ENCODE measurements around the gene ADARB2.

Gene ADARB2

GRCh38 chr10:1561731-1562337, 175.5 kb downstream of the ADARB2 start:
- Mint-ChIP-seq H3K4me1 (no peaks in the 10 kb centered on the region), H3K4me3 (no peak overlapping the region), H3K9me3 (no peaks in the 10 kb centered on the region), H3K36me3 (no peaks in the 10 kb centered on the region), H3K27ac (no peak overlapping the region), H3K27me3 (peaks cover 5% of the 10 kb centered on the region)

DNA sequence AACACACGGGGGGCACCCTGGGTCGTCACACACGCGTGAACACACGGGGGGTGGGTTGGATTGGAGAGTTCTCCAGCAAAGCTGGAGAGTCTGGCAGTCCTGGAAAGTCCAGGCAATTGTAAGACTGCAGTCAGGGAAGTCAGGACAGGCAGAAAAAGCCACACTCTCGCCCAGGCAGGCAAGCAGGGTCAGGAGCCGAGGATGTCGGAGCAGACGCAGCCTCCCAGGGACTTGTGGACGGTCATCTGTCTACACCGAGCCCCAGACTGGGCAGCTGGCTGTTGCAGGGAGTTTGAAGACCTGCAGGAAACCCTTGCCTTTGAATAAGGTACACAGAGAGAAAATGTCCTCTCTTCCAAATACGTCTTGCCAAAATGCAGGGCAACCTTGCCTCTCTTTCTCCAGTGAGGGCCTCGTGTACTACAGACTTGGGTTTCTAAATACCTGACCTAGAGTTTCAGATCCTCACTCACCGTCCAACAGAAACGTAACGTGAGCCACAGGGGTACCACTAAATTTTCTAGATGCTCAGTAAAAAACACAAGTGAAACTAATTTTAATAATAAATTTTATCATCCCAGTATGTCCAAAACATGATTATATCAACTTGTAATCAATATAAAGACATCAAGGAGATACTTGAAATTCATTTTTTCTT, 176.7 kb downstream of the ADARB2 start:
- Mint-ChIP-seq H3K27me3 (peaks cover 5% of the 10 kb centered on the region), H3K9me3 (no peaks in the 10 kb centered on the region), H3K27ac (no peak overlapping the region), H3K4me1 (no peaks in the 10 kb centered on the region), H3K36me3 (no peaks in the 10 kb centered on the region), H3K4me3 (no peak overlapping the region)

DNA sequence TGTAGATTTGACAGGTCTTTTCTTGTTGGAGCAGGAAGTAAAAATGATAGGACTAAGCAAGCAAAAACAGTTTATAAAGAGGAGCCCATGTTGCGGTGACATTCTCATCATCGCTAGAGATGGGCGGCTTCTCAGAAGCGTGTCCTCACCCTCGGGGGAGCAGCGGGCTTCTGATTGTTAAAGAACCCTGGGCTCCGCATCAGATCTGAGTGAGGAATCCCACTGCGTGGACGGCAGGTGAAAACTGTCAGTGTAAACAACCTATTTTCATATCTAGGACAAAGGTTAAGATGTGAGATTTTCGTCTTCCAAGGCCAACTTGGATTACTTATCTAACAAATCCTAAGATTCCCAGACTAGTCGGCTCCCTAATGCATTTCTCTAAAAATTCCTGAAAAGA, 177.6 kb downstream of the ADARB2 start:
- Mint-ChIP-seq H3K9me3 (no peaks in the 10 kb centered on the region), H3K4me1 (no peaks in the 10 kb centered on the region), H3K27ac (no peak overlapping the region), H3K4me3 (no peak overlapping the region), H3K36me3 (no peaks in the 10 kb centered on the region), H3K27me3 (peaks cover 4% of the 10 kb centered on the region)

GRCh38 chr10:1559311-1559710, 178.0 kb downstream of the ADARB2 start:
- Mint-ChIP-seq H3K27me3 (peaks cover 4% of the 10 kb centered on the region), H3K4me1 (no peaks in the 10 kb centered on the region), H3K27ac (no peak overlapping the region), H3K36me3 (no peaks in the 10 kb centered on the region), H3K4me3 (no peak overlapping the region), H3K9me3 (no peaks in the 10 kb centered on the region)

DNA sequence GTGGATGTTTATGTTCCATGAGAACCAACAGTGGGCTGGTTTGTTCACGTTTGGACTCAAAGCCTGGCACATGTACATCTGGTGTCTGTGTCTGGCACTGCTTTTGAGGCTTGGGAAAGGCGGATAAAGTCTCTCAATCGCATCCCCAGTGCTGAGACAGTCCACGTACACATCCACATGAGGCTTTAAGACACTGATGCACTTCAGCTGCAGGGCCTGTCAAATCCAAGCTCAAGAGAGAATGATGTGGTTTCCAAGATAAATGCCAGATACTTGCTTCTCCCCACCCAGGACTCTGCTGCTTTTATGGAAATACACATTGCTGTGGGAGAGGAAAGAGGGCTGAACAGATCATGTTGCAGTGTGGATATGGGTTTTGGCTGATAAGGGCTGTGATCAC, 178.4 kb downstream of the ADARB2 start:
- no peaks in the 10 kb centered on the region for H3K36me3 Mint-ChIP-seq
- no peaks in the 10 kb centered on the region for H3K4me1 Mint-ChIP-seq
- no peak overlapping the region for H3K27ac Mint-ChIP-seq
- H3K27me3 Mint-ChIP-seq: peaks cover 4% of the 10 kb centered on the region
- H3K4me3 Mint-ChIP-seq: no peak overlapping the region
- H3K9me3 Mint-ChIP-seq: no peaks in the 10 kb centered on the region

DNA sequence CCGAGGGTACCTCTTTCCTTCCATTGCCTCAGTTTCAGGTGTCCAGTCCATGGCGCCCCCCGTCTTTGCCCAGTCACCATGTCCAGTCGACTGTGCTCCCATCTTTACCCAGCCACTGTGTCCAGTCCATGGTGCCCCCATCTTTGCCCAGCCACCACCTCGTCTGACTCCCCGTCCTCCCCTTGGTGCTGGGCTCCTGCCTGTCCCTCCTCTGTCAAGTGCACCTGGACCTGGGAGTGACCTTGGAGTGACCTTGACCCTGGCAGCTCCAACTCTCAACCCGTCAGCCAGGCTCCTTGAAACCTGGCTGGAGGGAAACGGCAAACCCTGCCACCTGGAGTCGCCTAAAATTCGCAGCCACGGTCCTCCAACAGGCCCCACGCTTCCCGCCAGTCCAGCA, 180.2 kb downstream of the ADARB2 start:
- H3K27me3 Mint-ChIP-seq: peaks cover 4% of the 10 kb centered on the region
- no peaks in the 10 kb centered on the region for H3K4me1 Mint-ChIP-seq
- no peaks in the 10 kb centered on the region for H3K36me3 Mint-ChIP-seq
- H3K27ac Mint-ChIP-seq: no peak overlapping the region
- no peaks in the 10 kb centered on the region for H3K9me3 Mint-ChIP-seq
- H3K4me3 Mint-ChIP-seq: no peak overlapping the region

- Mint-ChIP-seq H3K27me3 (peaks cover 2% of the 10 kb centered on the region), H3K4me3 (no peak overlapping the region), H3K27ac (no peak overlapping the region), H3K4me1 (no peaks in the 10 kb centered on the region), H3K36me3 (no peaks in the 10 kb centered on the region), H3K9me3 (no peaks in the 10 kb centered on the region)
These were observed 180.8 kb downstream of the ADARB2 start for GRCh38 chr10:1556496-1556895.

DNA sequence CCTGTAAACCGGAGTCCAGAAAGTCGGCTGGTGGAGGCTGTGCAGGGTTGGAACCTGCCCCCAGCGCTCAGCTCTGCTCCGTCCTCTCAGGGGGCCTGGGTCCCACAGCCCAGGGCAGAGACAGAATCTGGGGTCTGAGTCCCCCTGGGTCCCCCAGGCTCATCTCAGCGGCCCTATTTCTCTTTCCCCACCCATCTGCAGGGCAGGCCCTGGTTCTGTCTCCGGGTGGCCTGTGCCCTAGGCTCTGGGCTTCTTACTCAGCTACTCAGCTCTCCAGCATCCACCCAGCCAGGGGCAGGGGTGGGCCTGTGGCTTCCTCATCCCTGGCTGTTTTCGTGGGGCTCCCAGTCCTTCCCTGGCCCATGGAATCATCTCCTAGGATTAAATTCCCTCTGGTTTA, 183.4 kb downstream of the ADARB2 start:
- no peaks in the 10 kb centered on the region for H3K4me1 Mint-ChIP-seq
- no peak overlapping the region for H3K27ac Mint-ChIP-seq
- H3K4me3 Mint-ChIP-seq: no peak overlapping the region
- H3K27me3 Mint-ChIP-seq: peaks cover 2% of the 10 kb centered on the region
- H3K36me3 Mint-ChIP-seq: no peaks in the 10 kb centered on the region
- H3K9me3 Mint-ChIP-seq: no peaks in the 10 kb centered on the region

DNA sequence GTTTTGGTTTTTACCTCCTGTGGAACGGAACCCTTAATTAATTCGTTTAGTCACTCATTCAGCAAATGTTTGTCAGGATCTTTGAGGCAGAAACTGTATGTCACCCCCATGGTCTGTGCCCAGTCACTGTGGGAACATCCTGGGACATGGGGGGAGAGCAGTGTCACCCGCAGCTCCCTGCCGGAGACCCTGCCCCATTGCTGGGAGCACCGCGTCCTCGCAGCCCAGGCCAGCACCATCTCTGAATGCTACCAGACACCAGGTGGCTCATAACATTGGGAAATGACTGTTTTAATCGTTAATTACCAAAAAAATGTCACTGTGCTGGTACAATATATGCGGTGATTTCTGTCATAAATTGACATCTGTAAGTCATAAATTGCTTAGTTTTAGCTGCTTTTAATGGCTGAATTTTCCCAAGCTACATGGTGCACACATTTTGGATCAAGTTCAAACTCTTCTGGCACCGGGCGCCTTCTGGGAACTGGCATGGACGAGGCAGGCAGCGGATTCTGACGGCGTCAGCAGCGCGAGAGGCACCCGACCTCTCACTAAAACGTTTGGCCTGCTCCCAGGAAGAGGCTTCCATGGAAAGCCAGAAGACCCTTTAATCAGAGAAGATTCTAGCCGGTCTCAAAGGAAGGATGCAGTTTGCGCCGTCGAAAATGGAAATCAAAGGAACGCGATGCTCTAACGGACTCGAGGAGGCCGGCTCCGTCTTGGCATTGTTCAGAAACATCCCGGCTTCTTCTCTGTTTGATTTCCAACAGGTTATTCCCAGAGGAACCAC, 184.2 kb downstream of the ADARB2 start:
- Mint-ChIP-seq H3K27me3 (no peaks in the 10 kb centered on the region), H3K4me3 (no peak overlapping the region), H3K27ac (no peak overlapping the region), H3K9me3 (no peaks in the 10 kb centered on the region), H3K36me3 (no peaks in the 10 kb centered on the region), H3K4me1 (no peaks in the 10 kb centered on the region)

DNA sequence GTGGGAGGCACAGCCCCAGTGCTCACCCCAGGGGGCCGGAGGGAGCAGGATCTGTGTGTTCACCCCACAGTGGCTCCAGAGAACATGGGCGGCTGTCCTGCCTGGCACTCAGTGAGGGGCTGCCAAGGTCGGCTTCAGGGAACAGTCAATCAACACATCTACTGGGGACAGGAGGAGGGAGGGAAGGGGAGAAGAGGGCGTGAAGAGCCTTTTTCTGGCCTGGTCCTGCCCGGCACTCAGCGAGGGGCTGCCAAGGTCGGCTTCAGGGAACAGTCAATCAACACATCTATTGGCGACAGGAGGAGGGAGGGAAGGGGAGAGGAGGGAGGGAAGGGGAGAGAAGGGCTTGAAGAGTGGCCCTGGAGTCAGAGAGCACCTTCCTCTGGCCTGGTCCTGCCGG, 184.9 kb downstream of the ADARB2 start:
- Mint-ChIP-seq H3K27ac (no peak overlapping the region), H3K9me3 (no peaks in the 10 kb centered on the region), H3K27me3 (no peaks in the 10 kb centered on the region), H3K4me3 (no peak overlapping the region), H3K36me3 (no peaks in the 10 kb centered on the region), H3K4me1 (no peaks in the 10 kb centered on the region)

- Mint-ChIP-seq H3K9me3 (no peaks in the 10 kb centered on the region), H3K4me3 (no peak overlapping the region), H3K27ac (no peak overlapping the region), H3K4me1 (no peaks in the 10 kb centered on the region), H3K36me3 (no peaks in the 10 kb centered on the region), H3K27me3 (no peaks in the 10 kb centered on the region)
These were observed 185.5 kb downstream of the ADARB2 start for GRCh38 chr10:1551636-1552338.

GRCh38 chr10:1550616-1551015, 186.7 kb downstream of the ADARB2 start:
- Mint-ChIP-seq H3K27me3 (no peaks in the 10 kb centered on the region), H3K4me1 (no peaks in the 10 kb centered on the region), H3K36me3 (no peaks in the 10 kb centered on the region), H3K4me3 (no peak overlapping the region), H3K27ac (no peak overlapping the region), H3K9me3 (no peaks in the 10 kb centered on the region)

DNA sequence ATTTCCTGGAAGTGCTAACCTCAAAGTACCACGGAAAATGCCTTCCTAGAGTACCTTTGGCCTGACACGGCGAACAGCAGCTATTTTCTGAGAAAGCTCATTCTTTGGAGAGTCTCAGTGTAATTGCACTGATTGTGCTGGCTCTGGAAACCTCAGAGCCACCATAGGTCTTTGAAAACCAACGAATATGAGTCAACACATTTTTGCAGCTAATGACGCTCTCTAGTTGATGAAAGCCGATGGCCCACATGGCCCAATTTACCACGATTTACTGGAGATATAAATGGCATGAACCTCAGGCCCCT, 187.1 kb downstream of the ADARB2 start:
- no peaks in the 10 kb centered on the region for H3K9me3 Mint-ChIP-seq
- H3K27ac Mint-ChIP-seq: no peak overlapping the region

GRCh38 chr10:1549591-1550290, 187.6 kb downstream of the ADARB2 start:
- Mint-ChIP-seq H3K9me3 (no peaks in the 10 kb centered on the region), H3K4me3 (no peak overlapping the region), H3K27ac (no peak overlapping the region), H3K27me3 (no peaks in the 10 kb centered on the region), H3K36me3 (no peaks in the 10 kb centered on the region), H3K4me1 (no peaks in the 10 kb centered on the region)

More for the DNA sequence above, 187.1 kb downstream of the ADARB2 start:
- Mint-ChIP-seq H3K4me3 (no peak overlapping the region), H3K4me1 (no peaks in the 10 kb centered on the region), H3K36me3 (no peaks in the 10 kb centered on the region), H3K27me3 (no peaks in the 10 kb centered on the region)

- no peaks in the 10 kb centered on the region for H3K36me3 Mint-ChIP-seq
- H3K4me3 Mint-ChIP-seq: no peak overlapping the region
- H3K27ac Mint-ChIP-seq: no peak overlapping the region
These were observed 188.7 kb downstream of the ADARB2 start for GRCh38 chr10:1548596-1548995.

More at GRCh38 chr10:1548596-1548995, 188.7 kb downstream of the ADARB2 start:
- Mint-ChIP-seq H3K4me1 (no peaks in the 10 kb centered on the region), H3K27me3 (no peaks in the 10 kb centered on the region), H3K9me3 (no peaks in the 10 kb centered on the region)
